Measurements from ENCODE around the gene CDKN1C. TPM values are rescaled to one million over a fixed set of nuclear protein-coding genes. Genes with fewer than 3 reads are reported as not detected.

The CDKN1C gene
- polyA plus RNA-seq, 1 donor, result 213 TPM

DNA sequence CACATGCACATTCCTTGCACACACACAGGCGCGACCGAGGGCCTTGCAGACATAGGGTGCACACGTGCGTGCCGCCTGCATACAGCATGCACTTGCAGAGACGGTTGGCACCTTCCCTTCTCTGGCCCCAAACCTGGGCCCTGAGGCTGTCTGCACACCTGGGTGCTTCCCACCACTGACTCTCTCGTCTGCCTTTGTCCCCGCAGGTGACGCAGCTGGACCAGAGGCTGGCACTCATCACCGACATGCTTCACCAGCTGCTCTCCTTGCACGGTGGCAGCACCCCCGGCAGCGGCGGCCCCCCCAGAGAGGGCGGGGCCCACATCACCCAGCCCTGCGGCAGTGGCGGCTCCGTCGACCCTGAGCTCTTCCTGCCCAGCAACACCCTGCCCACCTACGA, 38.0 kb downstream of the CDKN1C start:
- DNase-seq (ENCODE audit: low read depth), result no peak

DNA sequence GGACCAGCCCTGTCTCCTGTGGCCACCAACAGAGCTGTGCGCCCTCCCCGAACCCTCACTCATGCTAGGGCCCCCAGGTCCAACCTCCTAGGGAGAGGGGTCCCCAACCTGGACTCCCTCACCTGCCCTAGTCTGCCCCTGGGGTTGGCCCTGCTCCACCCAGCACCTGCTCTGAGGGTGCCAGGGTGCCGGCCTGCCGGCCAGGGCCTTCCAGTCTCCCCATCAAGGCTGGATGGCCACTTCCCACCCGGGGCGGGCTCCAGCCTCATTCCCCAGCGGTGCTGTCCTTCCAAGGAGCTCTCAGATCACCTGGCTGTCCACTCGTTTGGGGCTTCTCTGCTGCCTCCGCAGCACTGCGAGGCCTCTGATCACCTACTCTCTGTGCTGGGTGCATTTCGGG, 39.1 kb downstream of the CDKN1C start:
- DNase-seq (ENCODE audit: low read depth), result no peak

DNA sequence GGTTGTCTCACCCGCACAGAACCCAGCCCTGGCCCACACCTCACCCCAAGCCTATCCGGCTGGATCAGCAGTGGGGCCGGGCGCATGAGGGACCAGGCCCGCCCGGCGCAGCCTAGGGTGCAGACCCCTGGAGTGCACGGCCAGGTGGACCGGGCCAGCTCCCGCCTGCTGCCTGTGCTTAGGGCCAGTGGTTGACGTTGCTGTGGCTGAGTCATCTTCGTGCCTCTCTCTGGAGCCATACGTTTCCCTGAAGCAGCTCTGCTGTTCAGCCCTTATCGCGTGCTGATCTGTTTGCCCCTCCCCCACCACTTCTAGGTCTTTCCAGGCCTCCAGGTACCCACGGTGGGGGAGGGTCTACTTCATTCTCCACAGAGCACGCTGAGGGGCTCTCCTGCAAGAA, 39.5 kb downstream of the CDKN1C start:
- DNase-seq (ENCODE audit: low read depth), result no peak

DNA sequence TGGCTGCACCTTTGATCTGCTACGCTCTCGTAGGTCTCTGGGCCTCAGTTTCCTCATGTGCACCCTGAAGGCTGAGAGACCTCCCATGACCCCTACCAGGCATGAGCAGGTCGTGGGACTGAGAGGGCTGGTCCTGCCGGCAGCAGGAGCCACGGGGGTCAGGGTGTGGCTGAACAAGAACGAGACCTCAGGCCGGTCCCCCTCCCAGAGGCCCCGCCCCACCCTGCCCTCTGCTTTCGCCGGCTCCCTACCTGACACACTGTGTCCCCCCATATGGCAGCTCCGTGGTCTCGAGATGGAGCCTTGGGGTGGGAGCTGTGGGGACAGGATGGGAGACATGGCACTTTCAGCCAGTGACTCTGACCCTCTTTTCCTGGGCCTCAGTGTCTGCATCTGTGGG, 40.6 kb downstream of the CDKN1C start:
- DNase-seq (ENCODE audit: low read depth), result no peak

DNA sequence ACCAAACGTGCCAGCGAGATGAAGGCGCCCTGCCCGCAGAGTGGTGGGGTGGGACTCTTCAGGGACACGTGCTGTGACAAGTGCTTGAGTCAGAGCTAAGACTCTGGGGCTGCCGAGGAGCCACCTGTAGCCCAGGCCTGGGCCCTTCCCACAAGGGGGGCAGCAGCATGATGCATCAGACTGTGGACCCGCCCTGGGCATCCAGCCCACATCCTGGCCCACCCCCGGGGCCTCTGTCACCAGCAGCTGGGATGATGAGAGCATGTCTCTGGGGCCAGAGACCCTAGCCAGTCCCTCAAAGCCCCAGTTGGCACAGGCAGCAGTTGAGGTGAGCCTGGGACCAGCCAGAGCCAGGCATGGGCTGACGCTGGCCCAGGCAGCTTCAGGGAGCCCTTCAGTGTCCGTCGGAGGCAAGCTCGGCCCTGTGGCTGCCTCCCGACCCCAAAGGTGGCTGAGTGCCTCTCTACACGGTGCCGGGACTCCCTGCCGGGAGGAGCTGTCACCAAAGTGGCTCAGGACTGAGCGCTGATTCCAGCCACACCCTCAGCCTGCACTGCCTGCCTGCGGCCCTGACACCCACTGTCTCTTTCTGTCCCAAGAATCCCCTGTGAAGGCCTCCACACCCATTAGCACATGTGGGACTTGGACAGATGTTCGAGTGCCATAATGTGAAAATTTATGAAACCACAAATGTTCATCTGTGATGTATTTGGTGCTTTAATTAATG, 41.3 kb downstream of the CDKN1C start:
- DNase-seq (ENCODE audit: low read depth), result no peak

DNA sequence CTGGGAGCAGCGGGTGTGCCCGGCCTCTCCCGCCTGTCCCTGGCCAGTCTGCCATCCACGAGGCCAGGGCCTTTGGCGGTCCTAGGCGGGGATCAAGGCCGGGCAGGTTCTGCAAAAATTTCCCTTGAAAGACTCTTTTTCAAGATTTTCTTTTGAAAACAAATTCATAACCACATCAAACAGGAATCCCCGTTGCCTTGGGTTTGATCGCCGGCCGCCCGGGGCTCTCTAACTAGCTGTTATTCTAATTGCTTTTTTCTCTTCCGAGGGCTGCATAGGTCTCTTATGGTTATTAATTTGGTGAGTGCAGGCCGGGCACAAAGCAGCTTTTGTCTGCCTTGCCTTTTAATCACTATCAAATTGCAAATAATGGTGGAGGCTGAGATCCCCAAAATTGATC, 42.0 kb downstream of the CDKN1C start:
- no peak for DNase-seq (ENCODE audit: low read depth)

DNA sequence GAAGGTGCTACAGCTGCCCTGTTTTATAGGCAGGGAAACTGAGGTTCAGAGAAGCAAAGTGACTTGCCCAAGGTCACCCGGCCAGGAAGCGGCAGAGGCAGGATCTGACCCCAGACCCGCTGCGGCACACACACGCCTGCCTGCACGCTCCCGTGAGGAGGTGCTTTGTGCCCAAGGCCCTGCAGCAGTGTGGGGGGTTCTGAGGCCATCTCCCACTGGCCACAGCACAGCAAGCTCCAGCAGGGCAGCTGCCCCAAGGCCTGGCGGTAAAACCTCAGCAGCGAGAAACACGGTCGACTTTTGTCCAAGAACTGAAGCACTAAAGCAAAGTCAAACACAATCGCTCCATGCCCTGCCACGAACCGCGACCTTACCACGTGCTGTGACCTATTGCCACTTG, 42.7 kb downstream of the CDKN1C start:
- no peak for DNase-seq (ENCODE audit: low read depth)

DNA sequence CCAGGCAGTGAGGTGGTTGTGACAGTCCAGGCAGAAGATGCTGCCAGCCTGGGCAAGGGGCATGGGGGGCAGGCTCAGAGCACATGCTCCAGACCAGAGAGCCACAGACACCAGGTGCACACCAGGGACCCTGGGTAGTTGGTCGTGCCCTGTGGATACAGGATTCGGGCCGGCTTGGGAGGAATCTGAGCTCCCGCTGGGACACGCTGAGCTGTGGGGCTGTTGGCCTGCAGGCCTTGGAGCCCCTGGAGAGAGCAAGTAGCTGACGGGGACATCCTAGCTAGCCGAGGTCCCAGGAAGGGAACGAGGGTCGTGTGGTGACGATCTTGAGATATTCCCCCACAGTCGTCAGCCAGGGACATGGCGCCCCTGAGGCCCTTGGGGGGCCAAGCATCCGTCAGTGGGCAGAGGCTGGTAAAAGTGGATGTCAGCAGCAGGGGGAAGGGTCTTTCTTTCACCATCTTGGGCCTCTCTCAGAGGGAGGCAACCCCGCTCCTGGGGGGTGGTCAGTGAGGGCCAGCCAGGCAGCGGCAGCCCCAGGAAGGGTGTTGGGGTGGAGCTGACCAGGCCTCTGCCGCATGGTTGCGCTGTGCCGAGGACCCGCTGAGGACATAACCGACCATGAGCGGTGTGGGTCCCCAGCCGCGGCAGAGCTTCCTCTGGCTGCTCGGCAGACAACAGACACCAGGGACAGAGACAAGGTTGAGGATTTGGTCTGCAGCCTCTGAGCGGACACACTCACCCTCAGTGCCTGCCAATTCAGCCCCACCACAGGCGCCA, 44.0 kb downstream of the CDKN1C start:
- DNase-seq (ENCODE audit: low read depth), result no peak

DNA sequence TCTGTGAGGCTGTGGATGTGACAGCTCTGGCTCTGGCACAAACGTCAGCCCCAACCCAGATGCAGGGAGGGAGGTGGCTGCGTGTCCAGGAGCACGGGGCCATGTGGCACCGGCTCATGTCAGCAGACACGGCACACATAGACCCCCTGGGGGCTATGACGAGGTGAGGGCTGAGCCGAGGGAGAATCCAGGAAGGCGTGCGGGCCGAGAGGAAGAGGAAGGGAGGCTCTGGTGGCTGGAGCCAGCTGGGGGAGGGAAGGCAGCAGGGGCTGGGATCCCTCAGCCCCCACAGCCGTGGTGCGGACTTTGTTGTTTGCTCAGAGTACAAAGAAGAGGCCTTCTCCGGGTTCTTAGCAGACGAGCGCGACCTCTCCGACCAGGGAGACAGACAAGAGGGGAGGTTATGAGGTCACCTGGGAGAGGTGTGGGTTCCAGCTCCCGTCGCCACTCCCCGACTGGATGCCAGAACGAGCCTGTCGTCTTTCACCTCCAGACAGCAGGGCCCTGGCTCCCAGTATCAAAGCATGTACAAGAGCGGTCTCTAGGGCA, 46.1 kb downstream of the CDKN1C start:
- no peak for DNase-seq (ENCODE audit: low read depth)

DNA sequence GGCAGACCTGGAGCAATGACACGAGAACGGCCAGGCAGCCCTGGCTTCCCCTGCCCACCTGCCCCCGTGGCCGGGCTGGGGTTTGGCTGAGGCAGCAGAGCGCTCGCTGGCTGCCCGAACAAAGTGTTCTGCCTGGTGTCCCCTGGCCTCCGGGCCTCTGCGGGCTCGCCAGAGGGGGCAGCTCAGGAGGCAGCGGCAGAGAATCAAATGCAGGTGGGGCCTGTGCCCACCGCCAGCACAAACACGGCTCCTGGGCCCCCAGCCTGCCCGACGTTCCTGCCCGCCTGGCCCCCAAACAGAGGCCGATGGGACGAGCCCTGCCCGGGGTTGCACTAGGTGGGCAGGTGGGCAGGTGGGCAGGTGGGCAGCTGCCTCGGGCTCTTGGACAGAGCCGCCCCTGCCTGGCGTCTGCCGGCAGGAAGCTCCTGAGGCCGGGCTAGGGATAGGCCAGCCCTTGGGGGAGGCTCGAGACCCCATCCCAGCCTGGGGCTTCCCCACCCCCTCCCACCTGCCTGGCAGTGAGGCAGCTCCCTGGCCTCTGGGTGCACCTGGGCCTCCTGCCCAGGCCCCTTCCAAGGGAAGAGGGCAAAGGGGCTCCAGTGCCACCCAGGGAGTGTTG, 46.8 kb downstream of the CDKN1C start:
- no peak for DNase-seq (ENCODE audit: low read depth)

DNA sequence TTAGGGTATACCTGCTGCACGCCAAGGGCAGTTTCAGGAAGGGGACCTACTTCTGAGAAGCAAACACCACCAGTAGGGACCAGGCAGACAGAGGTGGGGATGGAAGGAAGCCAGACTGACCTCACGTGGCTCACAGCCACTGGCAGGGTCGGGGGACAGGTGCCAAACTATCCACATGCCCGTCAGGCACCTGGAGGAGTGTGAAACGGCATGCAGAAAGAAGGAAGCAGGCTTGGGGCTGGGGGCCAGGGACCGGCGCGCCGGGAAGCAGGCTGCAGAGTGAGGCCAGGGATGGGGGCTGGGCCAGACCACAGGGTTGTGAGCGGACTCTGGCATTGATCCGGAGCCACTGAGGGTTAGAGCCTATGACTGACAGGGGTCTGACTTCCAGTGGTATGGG, 47.5 kb downstream of the CDKN1C start:
- no peak for DNase-seq (ENCODE audit: low read depth)

DNA sequence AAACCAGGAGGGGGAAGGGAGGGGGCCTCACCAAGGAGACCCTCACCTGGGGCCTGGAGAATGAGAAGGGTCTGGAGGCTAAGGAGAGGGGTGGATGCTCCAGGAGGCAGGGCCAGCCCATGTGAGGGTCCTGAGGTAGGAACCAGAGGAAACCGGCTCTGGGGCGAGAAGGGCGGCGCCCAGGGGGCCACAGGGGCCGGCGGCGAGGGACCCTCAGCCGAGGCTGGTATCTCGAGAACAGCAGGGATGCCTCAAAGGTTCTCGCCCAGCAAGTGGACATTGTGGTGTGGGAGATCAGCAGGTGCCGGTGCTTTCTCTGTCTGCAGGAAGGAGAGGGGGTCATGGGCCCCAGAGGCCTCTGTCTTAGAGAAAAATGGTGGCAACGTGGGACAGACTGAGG, 47.9 kb downstream of the CDKN1C start:
- DNase-seq (ENCODE audit: low read depth), result no peak

DNA sequence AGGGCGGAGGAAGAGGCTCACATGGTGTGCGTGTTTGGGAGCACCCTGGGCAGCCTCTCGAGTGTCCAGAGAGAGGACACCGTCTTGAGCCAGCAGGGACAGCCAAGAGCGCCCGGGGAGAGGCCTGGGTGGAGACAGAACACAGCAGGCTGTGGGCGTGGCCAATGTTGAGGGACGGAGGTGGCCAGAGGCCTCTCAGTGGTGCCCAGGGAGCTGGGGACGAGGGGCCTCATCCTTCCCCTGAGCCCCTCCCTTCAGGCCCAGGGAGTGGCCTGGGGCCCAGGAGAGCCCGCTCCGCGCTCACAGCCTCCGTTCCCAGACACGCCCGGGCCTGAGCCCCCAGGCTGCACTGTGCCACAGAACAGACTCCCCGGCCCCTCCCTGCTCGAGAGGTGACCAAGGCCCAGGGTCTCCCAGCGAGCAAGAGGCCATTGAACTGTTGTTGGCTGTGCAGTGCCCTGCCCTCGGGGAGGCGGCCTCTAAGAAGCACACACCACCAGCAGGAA, 48.4 kb downstream of the CDKN1C start:
- DNase-seq (ENCODE audit: low read depth), result no peak

DNA sequence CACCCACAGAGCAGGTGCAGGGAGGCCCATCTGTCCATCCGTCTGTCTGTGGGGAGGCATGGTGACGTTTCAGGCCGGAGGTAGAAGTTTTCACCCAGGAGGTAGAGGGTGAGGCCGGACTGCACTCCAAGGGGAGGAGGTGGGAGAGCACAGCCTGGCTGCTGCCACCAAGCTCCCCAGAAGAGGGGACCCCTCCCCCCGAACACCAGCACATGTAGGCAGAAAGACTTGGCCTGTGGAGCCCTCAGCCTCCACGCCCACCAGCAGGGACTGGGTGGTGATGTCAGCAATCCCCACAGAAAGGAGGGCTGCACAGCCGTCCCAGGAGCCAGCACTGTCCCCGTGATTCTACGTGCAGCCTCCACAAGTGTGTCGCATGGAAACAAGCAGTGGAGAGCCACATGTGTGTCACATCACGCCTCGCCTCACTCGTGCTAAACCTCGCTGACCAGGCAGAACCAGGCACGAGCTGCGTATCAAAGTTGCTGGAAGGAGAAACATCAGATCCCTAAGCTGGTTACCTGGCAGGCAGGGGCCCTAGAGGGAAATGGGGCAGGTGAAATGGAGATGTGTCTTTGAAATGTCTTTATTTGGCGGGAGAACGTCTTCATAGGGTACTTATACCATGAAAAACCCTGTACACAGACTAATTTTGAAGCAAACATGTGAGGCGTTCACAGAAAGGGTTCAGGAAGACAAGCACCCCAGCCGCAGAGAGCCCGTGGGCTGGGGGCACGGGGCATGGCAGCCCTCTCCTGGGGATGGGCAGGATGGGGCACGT, 49.1 kb downstream of the CDKN1C start:
- DNase-seq (ENCODE audit: low read depth), result no peak

DNA sequence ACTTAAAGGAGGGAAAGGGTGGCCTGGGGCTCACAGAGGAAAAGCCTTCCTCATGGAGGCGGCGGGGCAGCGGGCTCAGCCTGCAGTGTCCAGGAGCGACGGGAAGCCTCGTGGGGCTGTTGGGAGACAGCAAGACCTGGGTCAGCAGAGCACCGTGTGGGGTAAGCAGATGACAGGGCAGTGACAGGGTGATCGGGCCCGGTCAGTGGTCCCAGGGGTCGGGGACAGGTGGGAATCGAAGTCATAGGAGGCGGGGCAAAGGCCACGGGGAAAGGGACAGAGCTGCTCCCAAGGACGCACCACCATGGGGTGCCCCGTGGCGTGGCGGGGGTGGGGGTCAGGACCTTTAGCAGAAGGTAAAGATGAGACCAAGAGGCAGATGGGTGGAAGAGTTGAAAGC, 49.8 kb downstream of the CDKN1C start:
- no peak for DNase-seq (ENCODE audit: low read depth)

DNA sequence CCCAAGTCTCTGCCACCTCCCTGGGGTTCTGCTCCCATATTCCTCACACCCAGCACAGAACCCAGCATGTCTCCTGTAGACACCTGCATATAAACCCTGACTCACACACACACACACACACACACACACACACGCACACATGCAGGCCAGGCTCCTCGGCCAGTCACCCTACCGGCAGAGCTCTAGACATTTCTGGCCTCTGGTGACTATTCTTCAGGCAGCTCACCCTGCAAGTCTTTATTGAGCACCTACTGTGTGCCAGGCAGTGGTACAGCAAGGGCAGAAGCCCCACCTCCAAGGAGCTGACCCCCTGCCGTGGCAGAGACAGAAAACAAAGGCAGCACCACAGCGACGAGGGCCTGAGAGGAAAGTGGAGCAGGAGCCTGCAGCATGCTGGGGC, 50.3 kb downstream of the CDKN1C start:
- DNase-seq (ENCODE audit: low read depth), result no peak

DNA sequence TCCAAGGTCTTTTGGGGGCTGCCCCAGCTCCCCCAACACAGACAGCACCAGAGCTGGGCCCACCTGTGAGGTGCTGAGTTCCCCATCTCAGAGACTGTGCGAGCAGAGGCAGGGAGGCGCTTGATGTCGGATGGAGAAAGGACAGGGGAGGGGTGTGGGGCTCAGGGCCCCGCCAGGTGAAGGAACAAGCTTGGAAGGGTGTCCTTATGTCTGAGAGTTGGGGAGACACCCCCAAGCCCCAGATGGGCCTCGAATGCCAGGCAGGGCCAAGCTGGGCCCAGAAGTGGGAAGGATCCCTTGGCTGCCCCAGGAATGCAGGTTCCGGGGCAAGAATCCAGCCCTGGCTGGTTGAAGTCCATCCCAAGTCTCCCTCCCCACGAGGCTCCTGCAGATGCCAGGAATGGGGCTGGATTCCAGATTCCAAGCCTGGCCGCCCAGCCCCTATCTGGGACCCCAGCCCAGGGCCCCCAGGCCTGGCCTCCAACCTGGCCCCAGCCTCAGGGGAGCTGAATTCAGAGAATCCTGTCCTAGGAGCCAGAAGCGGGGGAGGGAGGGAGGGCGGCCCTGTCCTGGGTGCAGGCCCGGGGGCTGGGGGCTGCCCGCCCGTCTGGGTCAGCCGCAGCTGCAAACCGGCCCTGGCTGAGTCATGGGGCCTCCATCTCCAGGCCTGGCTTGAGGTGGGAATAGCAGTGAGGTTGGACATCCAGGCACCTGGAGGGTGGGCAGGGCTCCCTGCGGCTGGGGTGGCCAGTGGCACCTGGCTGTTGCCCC, 50.9 kb downstream of the CDKN1C start:
- no peak for DNase-seq (ENCODE audit: low read depth)

DNA sequence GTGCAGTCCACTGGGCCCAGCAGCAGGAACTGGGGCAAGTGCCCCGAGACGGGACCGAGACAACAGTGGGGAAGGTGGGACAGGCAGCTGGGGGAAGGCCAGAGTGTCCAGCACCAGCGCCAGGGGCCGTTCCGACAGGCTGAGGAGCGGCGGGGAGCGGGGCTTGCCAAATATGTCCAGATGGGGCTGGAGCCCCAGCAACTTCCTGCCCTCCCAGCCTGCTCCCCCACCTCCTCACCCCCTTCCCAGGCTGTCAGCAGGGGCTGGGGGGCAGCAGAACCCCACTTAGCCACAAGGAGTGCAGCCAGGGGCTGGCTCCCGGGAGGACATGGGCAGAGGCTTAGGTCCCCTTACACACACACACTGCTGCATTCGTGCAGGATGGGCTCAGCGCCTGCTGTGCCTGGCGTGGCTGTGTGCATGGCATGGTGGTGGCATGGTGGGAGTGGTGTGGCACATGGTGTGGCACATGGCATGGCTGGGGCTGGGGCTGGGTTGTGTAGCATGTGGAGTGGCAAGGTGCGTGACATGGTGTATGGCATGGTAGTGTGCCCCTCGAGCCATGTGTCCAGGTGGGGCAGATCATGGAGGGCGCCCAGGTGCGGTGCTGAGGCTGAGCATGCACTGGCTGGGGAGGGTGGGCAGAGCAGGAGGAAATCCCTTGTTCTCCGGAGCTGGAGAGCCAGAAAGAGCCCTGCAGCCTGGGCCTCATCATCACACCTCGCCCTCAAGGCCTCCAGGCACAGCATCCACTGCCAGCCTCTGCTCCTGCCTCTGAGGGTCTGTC, 51.7 kb downstream of the CDKN1C start:
- no peak for DNase-seq (ENCODE audit: low read depth)
